Dedifferentiated amniotic fluid mesenchymal stem cell (primary cell): ENCODE measurements around the gene HES4.
"Not testable (repeated sequence)": the region's sequence is repeated elsewhere in the genome, so short reads cannot be mapped to it uniquely, and the experiment has no call there.

Experiments
- DNase-seq: peaks from one replicate; pipeline ENCODE4 v3.0.0-alpha.2; 2016; ENCODE audit errors: extremely low spot score

Gene HES4

DNA sequence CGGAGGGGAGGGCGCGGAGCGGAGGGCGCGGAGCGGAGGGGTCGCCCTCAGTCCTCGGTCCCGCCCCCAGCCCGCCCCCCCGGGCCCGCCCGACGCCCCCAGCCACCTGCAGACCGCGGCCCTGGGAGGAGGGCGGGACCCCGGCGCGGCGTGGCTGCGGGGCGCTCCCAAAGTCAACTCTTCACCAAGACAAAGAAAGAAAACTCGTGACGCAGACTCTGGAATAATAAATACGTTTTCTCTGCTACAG lies 1.2 kb downstream of the HES4 start:
- no peak for DNase-seq

- DNase-seq: no peak
Observed at GRCh38 chr1:997993-998744, 1.7 kb downstream of the HES4 start.

DNA sequence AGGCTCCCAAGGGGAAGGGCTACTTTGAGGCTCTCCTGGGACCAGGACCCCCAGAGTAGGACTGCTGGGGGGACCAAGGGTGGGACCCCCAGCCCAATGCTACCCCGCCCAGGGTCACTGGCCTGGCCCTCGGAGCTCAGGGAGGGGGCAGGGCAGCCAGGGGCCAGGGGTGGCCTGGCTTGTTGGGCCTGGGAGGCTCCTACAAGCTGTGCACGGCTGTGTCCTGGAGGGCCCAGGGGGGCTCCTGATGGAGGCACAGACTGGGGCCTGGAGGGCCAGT lies 2.2 kb downstream of the HES4 start:
- no peak for DNase-seq

DNA sequence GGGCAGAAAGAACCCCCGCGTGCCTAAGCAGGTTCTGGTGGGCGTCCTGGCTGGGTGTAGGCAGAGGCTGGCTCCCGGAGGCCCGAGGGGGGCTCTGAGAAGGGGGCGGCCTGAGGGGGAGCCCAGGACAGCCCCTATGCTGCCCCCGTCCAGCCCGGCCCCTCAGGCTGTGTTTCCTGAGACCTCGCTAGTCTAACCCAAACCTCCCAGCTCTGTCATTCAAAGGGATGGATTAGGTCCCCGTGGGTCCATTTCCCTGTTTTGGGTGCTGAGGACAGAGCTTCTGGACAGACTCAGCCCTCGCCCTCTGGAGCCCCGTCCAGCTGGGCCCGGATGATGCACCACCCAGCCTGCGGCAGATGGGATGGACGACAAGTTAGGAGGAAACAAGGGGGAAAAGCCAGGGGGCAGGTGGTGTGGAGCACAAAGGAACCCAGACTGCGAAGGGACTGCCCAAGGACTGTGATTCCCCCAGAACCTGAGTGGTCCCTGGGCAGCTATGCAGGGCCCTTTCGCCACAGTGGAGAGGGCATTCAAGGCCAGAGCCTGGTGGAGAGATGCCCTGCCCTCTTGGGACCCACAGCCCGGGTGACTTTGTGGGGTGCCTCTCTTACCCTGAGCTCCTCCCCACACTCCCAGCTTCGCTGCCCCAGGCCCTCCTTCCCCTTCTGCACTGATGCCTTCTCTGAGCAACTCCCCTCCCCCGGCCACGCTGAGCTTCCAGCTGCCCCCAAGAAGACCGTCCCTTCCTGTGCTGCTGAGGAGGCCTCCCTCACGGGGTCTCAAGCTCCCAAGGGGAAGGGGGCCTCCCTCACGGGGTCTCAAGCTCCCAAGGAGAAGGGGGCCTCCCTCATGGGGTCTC lies 2.8 kb downstream of the HES4 start:
- DNase-seq: no peak

DNA sequence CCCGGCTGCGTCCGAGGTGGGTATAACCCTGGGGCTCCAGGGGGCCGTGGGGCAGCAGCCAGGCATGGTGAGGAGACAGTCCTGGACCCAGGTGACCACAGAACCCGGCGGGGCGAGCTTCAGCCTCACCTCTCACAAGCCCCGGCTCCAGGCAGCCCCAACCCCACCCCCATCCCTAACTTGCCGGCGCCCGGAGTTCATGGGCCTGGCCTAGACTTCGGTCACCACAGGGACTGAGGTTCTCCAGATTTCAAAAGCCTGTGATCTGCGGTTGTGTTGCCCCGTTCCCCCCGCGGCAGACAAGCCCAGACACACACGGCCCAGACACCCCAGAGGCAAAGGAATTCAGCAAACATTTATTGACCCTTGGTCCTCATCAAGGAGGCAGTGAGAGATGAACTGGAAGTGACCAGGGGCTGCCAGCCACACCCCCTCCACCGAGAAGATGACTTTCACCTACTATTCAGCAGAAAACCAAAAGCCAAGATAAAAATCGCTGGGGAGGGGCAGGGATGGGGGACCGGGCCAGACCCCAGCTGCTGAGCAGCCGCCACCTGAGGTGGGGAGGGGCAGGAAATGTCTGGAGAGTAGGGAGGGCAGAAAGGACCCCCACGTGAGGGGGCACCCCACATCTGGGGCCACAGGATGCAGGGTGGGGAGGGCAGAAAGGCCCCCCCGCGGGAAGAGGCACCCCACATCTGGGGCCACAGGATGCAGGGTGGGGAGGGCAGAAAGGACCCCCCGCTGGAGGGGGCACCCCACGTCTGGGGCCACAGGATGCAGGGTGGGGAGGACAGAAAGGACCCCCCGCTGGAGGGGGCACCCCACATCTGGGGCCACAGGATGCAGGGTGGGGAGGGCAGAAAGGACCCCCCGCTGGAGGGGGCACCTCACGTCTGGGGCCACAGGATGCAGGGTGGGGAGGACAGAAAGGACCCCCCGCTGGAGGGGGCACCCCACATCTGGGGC lies 3.9 kb downstream of the HES4 start:
- no peak for DNase-seq

DNA sequence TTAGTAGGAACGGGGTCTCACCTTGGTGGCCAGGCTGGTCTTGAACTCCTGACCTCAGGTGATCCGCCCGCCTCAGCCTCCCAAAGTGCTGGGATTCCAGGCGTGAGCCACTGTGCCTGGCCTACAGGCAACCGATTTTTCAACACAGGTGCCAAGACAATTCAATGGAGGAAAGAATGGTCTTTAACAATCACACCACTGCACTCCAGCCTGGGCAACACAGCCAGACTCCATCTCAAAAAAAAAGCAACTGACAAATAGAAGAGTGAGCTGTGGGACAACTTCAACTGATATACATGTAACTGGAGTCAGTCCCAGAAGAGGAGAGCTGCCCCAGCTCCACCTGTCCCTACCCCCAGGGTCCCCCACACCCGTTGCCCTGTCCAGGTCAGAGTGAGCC lies 5.4 kb downstream of the HES4 start:
- DNase-seq: not testable (repeated sequence)

DNA sequence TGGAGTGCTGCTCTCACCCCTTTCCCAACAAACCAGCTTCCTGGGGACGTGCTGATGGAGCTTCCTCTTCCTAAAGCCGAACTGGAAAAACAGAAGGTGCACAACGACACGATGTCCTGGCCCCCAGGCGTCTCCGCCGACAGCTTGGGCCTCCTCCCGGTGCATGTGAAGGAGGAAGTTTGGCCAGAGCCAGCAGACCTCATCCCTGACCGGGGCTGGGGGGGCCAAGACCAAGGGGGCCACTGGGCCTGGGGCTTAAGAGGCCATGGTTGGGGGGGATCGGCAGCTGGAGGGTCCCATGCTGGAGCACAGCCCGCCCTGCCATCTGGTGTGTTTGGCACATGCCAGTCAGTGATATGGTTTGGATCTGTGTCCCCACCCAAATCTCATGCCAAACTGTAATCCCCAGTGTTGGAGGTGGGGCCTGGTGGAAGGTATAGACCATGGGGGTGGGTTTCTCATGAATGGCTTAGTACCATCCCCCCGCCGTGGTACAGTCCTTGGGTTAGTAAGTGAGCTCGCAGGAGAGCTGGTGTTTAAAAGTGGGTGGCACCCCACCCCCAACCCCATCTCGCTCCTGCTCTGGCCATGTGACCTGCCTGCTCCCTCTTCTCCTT lies 6.4 kb downstream of the HES4 start:
- no peak for DNase-seq

DNA sequence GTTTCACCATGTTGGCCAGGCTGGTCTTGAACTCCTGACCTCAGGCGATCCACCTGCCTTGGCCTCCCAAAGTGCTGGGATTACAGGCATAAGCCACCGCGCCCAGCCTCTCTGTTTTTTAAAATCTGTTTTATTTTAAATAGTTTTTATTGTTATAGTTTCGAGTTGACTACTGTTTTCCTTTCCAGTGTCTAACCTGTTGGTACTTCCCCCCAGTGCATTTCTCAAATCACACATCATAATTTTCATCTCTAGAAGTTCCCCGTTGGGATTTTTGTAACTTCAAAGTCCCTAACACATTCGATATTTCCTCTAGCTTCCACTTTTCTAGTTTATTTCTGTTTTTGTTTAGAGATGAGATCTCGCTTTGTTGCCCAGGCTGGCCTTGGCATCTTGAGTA lies 7.5 kb downstream of the HES4 start:
- no peak for DNase-seq

- no peak for DNase-seq
Observed at GRCh38 chr1:991895-992294, 8.0 kb downstream of the HES4 start.

GRCh38 chr1:991275-991674 lies 8.6 kb downstream of the HES4 start:
- DNase-seq: not testable (repeated sequence)

DNA sequence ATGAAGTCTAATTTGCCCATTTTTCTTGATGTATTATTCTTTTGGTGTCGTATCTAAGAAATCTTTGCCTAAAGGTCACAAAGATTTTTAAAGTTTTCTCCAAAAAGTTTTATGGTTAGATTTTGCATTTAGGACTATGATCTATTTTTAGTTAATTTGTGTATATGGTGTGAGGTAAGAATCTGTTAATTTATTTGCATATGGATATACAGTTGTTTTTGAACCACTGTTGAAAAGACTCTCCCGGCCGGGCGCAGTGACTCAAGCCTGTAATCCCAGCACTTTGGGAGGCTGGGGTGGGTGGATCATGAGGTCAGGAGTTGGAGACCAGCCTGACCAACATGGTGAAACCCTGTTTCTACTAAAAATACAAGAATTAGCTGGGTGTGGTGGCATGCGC lies 11.8 kb downstream of the HES4 start:
- not testable (repeated sequence) for DNase-seq

- DNase-seq: no peak
Observed at GRCh38 chr1:985126-985525, 14.8 kb downstream of the HES4 start.

DNA sequence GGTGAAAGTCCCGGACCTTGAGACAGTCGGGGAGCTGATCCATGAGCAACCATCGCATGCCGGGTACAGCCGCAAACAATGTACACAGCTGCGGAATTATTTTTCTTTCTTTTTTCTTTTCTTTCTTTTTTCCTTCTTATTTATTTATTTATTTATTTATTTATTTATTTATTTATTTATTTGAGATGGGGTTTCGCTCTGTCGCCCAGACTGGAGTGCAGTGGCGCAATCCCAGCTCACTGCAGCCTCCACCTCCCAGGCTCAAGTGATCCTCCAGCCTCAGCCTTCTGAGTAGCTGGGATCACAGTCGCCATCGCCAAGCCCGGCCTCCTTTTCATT lies 15.5 kb downstream of the HES4 start:
- DNase-seq: no peak

DNA sequence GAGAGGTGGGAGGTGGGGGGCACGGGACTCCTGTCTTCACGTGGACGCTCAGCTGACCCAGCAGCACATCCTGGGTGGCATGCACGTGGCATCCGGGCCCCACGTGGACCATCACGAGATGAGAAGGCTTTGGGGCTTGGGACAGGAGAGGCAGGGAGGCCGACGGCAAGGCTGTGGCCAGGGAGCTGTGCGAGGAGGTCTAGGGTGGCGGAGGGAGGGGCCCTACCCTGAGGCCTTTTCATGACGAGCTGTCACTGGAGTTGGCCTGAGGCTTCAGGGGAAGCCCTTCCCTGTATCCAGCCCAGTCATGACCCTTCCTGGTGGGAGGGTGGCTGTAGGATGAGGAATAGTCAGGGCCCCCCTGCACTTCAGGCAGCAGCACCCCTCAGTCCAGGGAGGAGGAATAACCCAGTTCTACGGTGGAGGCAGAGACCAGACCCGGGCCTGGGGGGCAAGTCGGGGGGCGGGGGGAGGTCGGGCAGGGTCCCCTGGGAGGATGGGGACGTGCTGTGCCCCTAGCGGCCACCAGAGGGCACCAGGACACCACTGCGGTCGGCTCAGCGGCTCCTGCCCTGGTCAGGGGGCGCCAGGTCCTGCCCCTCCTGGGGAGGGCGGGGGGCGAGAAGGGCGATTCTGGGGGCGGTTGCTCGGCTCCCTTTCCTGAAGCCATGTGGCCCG lies 16.0 kb downstream of the HES4 start:
- no peak for DNase-seq

- no peak for DNase-seq
Observed at GRCh38 chr1:982765-983436, 17.0 kb downstream of the HES4 start.

- DNase-seq: no peak
Observed at GRCh38 chr1:981955-982558, 17.8 kb downstream of the HES4 start, which contains the start of gene PERM1. Gene PERM1, minus strand, starts transcription at chr1:982093. Its CDS starts 1,064 bp downstream, at chr1:981029.

DNA sequence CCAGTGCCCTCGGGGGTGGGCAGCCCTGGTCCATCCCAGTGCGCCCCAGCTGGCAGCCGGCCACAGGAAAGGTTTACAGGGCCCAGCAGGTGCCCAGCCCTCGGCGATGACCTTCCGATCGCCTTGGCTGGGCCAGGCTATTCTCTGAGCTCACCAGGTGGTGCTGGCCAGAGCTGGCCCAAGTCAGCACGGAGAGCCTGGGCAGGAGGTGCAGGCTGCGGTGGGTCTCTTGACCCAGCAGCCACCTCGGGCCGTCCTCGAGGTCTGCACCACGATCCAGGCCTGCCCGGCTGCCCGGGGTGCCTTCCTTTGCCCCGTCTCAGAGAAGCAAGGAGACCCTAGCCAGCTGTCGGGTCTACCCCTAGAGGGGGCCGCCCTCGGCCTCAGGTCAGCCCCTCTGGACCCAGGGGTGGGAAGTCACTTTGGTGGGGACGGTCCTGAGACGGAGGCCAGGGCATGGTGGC lies 18.4 kb downstream of the HES4 start:
- DNase-seq: no peak

- DNase-seq: no peak
Observed at GRCh38 chr1:980602-981395, 19.1 kb downstream of the HES4 start.

- no peak for DNase-seq
Observed at GRCh38 chr1:980137-980571, 19.7 kb downstream of the HES4 start.

GRCh38 chr1:979744-980072 lies 20.2 kb downstream of the HES4 start:
- DNase-seq: no peak
